Measurements from ENCODE around the gene LIMD2.

Gene LIMD2

GRCh38 chr17:63653050-63653449 is 46.9 kb downstream of the LIMD2 start (continued):
- TF ChIP-seq ZNF280D (tag by site-specific recombination; IDR thresholded peaks at IDR 0.05) (no peak), ZNF248 (tag by site-specific recombination; IDR thresholded peaks at IDR 0.05) (no peak)

GRCh38 chr17:63652106-63652505 is 47.8 kb downstream of the LIMD2 start:
- POLR2A ChIA-PET: interaction anchor here (1.2 kb wide), 1 partner anchor 30 kb away, joined by 5 read pairs; the partner anchor contains the start of gene MAP3K3
- H3K4me1 ChIP-seq (ENCODE audit: control insufficient read depth, insufficient read depth, low read length): no peaks in the 10 kb centered on the region
- CTCF ChIA-PET: interaction anchor here (1.7 kb wide), 1 partner anchor 18 kb away, joined by 5 read pairs; no protein-coding TSS in a partner anchor
- TF ChIP-seq ZNF24 (tag by site-specific recombination; IDR thresholded peaks at IDR 0.05) (no peak), PRDM2 (tag by site-specific recombination; IDR thresholded peaks at IDR 0.05; ENCODE audit: borderline replicate concordance) (no peak)
- no peaks in the 10 kb centered on the region for H3K9me3 ChIP-seq (ENCODE audit: control insufficient read depth, insufficient read depth, low read depth, low read length)
- H3K36me3 ChIP-seq (ENCODE audit: control insufficient read depth in 2 of 2, insufficient read depth in 1 of 2, low read length in 2 of 2): peaks cover 37 to 52% of the 10 kb centered on the region in 2 experiments
- no peak overlapping the region for H3K4me3 ChIP-seq (ENCODE audit: low read depth, low read length)
- H3K27ac ChIP-seq (ENCODE audit: extremely low read depth, low read depth, low read length): no peak overlapping the region

GRCh38 chr17:63649813-63650212 is 50.1 kb downstream of the LIMD2 start:
- POLR2A ChIA-PET: no interaction called here
- Histone ChIP-seq H3K4me3 (ENCODE audit: low read depth, low read length) (no peak overlapping the region), H3K9me3 (ENCODE audit: control insufficient read depth, insufficient read depth, low read depth, low read length) (no peaks in the 10 kb centered on the region), H3K27ac (ENCODE audit: extremely low read depth, low read depth, low read length) (no peak overlapping the region), H3K36me3 (ENCODE audit: control insufficient read depth in 2 of 2, insufficient read depth in 1 of 2, low read length in 2 of 2) (peaks cover 40 to 60% of the 10 kb centered on the region in 2 experiments), H3K4me1 (ENCODE audit: control insufficient read depth, insufficient read depth, low read length) (no peaks in the 10 kb centered on the region)
- TF ChIP-seq ZNF311 (tag by site-specific recombination; IDR thresholded peaks at IDR 0.05; ENCODE audit: borderline replicate concordance) (no peak), ZNF654 (tag by site-specific recombination; IDR thresholded peaks at IDR 0.05; ENCODE audit: low read depth) (no peak), OVOL3 (tag by site-specific recombination; IDR thresholded peaks at IDR 0.05) (no peak), ZNF211 (tag by site-specific recombination; IDR thresholded peaks at IDR 0.05; ENCODE audit: low read depth) (no peak), INSM2 (tag by site-specific recombination; IDR thresholded peaks at IDR 0.05) (no peak), ZFP37 (tag by site-specific recombination; IDR thresholded peaks at IDR 0.05) (no peak), ZNF510 (tag by site-specific recombination; IDR thresholded peaks at IDR 0.05; ENCODE audit: insufficient replicate concordance) (no peak), ZNF521 (tag by site-specific recombination; IDR thresholded peaks at IDR 0.05) (no peak), PBX3 (CRISPR knock-in tag; IDR thresholded peaks at IDR 0.05) (no peak)
- CTCF ChIA-PET: no interaction called here
